ENCODE results near the gene ASL. TPM values are rescaled to one million over a fixed set of nuclear protein-coding genes. Genes with fewer than 3 reads are reported as not detected.
"Not testable (repeated sequence)": the region's sequence is repeated elsewhere in the genome, so short reads cannot be mapped to it uniquely, and the experiment has no call there.

ASL gene
- total RNA-seq, 1 donor from 2014 or later: 24.6 TPM

GRCh38 chr7:66060796-66061195, 14.8 kb upstream of the ASL start:
- intact Hi-C loops (cut with DNase I): no loop called here
- no peaks in the 10 kb centered on the region for H3K9me3 ChIP-seq
- H3K4me1 ChIP-seq: no peaks in the 10 kb centered on the region
- H3K36me3 ChIP-seq: no peaks in the 10 kb centered on the region
- H3K4me3 ChIP-seq: no peak overlapping the region
- TF ChIP-seq POLR2AphosphoS5 (IDR thresholded peaks at IDR 0.05; ENCODE audit: insufficient read depth in 1 of 2, low read depth in 1 of 2): no peak
- H3K27me3 ChIP-seq: no peaks in the 10 kb centered on the region
- DNase-seq (ENCODE audit: extremely low spot score in 2 of 2): no peak
- no peak overlapping the region for H3K27ac ChIP-seq

GRCh38 chr7:66069732-66070131, 5.9 kb upstream of the ASL start:
- TF ChIP-seq POLR2AphosphoS5 (IDR thresholded peaks at IDR 0.05; ENCODE audit: insufficient read depth in 1 of 2, low read depth in 1 of 2) (no peak), CTCF (IDR thresholded peaks at IDR 0.05) (no peak), POLR2A (IDR thresholded peaks at IDR 0.05) (no peak)
- Histone ChIP-seq H3K36me3 (no peaks in the 10 kb centered on the region), H3K4me3 (no peak overlapping the region), H3K27me3 (no peaks in the 10 kb centered on the region), H3K4me1 (no peaks in the 10 kb centered on the region), H3K9me3 (no peaks in the 10 kb centered on the region), H3K27ac (no peak overlapping the region)
- intact Hi-C loops (cut with DNase I): no loop called here
- no peak for DNase-seq (ENCODE audit: extremely low spot score in 2 of 2)

DNA sequence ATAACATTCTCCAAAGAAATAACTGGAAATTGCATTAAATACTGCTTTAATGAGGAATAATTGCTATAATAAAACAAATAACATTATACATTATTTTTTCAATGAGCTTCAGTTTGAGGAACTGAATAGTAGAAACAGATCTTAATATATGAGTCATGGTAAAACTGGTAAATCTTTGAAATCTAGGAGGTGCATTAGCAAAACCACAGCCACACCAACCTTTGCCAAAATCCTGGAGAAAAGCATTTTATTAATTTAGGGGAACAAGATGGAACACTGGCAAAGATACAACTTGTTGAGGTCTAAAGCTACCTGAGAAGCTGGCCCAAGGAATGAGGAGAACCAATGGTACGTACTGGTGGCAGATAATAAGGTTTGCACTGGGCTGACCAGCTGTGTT, 5.4 kb upstream of the ASL start:
- H3K9me3 ChIP-seq: no peaks in the 10 kb centered on the region
- H3K27ac ChIP-seq: no peak overlapping the region
- H3K4me3 ChIP-seq: no peak overlapping the region
- intact Hi-C loops (cut with DNase I): no loop called here
- H3K4me1 ChIP-seq: no peaks in the 10 kb centered on the region
- DNase-seq (ENCODE audit: extremely low spot score in 2 of 2): no peak
- no peaks in the 10 kb centered on the region for H3K36me3 ChIP-seq
- TF ChIP-seq CTCF (IDR thresholded peaks at IDR 0.05) (no peak), POLR2AphosphoS5 (IDR thresholded peaks at IDR 0.05; ENCODE audit: insufficient read depth in 1 of 2, low read depth in 1 of 2) (no peak), POLR2A (IDR thresholded peaks at IDR 0.05) (no peak)
- H3K27me3 ChIP-seq: no peaks in the 10 kb centered on the region

DNA sequence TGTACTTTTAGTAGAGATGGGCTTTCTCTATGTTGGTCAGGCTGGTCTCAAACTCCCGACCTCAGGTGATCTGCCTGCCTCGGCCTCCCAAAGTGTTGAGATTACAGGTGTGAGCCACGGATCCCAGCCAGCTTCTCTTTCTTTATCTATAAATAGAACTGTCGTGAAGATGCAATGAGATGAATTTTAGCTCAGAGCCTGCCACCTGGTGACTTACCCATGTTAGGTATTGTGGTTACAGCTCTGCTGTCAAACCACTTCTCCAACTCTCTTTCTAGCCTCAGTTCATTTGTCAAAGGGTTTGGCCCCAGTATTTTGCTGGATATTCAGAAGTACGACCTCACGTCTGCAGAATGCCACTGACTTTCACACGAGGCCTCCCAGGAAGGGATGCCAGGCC, 3.4 kb upstream of the ASL start:
- H3K4me1 ChIP-seq: peaks cover 13% of the 10 kb centered on the region
- H3K27ac ChIP-seq; intact Hi-C loops (cut with DNase I); H3K9me3 ChIP-seq; DNase-seq (ENCODE audit: extremely low spot score in 2 of 2); H3K27me3 ChIP-seq; H3K4me3 ChIP-seq; H3K36me3 ChIP-seq: not testable (repeated sequence)

DNA sequence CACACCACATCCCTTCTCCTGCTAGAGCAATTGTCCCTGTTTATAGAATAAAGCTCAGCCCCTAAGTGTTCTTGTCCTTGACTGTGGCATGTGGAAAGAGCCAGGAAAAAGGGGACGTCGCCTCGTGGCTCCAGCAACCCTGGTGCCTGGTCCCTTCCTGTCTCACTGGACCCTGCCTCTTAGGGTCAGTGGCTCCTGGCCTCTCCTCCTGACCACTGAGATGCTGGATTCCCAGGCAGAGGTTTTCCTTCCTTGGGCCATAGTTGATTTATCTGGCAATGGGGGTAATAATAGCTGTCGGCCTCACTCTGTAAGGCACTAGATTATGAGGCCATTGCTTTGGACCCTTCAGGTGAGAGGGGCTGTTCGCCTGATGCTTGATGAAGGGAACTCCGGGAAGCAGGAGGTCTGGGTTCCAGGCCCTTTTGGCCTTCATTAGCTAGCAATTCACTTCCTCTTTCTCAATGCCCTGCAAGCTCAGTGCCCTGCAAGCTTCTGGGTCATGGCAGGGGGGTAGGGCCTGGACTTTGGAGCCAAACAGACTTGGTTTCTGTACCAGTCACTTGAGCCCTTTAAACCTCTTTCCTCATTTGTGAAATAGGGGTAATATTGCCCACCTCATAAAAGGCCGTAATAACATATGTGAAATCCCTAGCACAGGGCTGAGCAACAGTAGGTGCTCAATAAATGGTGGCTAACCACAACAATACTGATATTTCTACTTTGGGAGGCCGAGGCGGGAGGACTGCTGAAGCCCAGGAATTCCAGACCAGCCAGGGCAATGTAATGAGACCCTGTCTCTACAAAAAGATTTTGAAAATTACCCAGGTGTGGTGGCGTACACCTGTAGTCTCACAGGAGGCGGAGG, 1.1 kb downstream of the ASL start:
- H3K36me3 ChIP-seq: no peaks in the 10 kb centered on the region
- intact Hi-C loops (cut with DNase I): no loop called here
- TF ChIP-seq POLR2AphosphoS5 (IDR thresholded peaks at IDR 0.05; ENCODE audit: insufficient read depth in 1 of 2, low read depth in 1 of 2): no peak
- TF ChIP-seq CTCF (IDR thresholded peaks at IDR 0.05): no peak
- TF ChIP-seq POLR2A (IDR thresholded peaks at IDR 0.05): no peak
- DNase-seq (ENCODE audit: extremely low spot score in 2 of 2): no peak
- H3K27me3 ChIP-seq: no peaks in the 10 kb centered on the region
- H3K27ac ChIP-seq: peak overlapping the region; percentile 70
- no peaks in the 10 kb centered on the region for H3K9me3 ChIP-seq
- peak overlapping the region; percentile 73 to 79 for H3K4me3 ChIP-seq
- H3K4me1 ChIP-seq: peaks cover 13% of the 10 kb centered on the region

DNA sequence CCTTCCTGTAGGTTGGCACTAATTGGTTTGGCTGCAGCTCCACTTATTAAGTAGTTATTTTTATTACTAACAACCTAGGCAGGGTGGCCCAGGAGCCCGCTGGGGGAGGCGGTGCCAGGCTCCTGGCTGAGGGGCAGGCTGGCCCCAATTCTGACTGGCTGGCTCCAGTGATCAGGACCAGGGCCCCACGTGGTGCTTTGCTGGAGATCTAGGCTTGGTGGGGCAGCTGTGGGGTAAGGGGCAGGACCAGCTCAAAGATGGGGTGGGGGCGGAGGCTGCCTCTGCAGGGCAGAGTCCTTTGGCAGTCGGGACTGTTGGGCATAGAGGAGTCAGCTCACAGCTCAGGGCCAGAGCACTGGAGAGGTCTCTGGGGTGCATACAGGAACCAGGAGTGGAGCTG, 2.4 kb downstream of the ASL start:
- no peak for DNase-seq (ENCODE audit: extremely low spot score in 2 of 2)
- intact Hi-C loops (cut with DNase I): no loop called here
- no peak overlapping the region for H3K27ac ChIP-seq

More for the DNA sequence above, 2.4 kb downstream of the ASL start:
- Histone ChIP-seq H3K36me3 (peaks cover 0 to 9% of the 10 kb centered on the region in 2 donors), H3K4me3 (no peak overlapping the region), H3K27me3 (no peaks in the 10 kb centered on the region), H3K9me3 (no peaks in the 10 kb centered on the region), H3K4me1 (peaks cover 13% of the 10 kb centered on the region)
- no peak for TF ChIP-seq CTCF (IDR thresholded peaks at IDR 0.05)
- no peak for TF ChIP-seq POLR2AphosphoS5 (IDR thresholded peaks at IDR 0.05; ENCODE audit: insufficient read depth in 1 of 2, low read depth in 1 of 2)
- TF ChIP-seq POLR2A (IDR thresholded peaks at IDR 0.05): no peak

Measured in vagina (tissue), 2 donors.